SIG-M5 treated with dmso at 0.1 percent for 504 hours (cell line): ENCODE data around the gene TMEM132E.
"Not testable (repeated sequence)": the region's sequence is repeated elsewhere in the genome, so short reads cannot be mapped to it uniquely, and the experiment has no call there.

Experiments used
- DNase-seq: peaks from one replicate; lab custom pipeline; 2025; ENCODE audit not compliant: unreplicated experiment; lab: John Stamatoyannopoulos, UW

The TMEM132E gene, protein sequence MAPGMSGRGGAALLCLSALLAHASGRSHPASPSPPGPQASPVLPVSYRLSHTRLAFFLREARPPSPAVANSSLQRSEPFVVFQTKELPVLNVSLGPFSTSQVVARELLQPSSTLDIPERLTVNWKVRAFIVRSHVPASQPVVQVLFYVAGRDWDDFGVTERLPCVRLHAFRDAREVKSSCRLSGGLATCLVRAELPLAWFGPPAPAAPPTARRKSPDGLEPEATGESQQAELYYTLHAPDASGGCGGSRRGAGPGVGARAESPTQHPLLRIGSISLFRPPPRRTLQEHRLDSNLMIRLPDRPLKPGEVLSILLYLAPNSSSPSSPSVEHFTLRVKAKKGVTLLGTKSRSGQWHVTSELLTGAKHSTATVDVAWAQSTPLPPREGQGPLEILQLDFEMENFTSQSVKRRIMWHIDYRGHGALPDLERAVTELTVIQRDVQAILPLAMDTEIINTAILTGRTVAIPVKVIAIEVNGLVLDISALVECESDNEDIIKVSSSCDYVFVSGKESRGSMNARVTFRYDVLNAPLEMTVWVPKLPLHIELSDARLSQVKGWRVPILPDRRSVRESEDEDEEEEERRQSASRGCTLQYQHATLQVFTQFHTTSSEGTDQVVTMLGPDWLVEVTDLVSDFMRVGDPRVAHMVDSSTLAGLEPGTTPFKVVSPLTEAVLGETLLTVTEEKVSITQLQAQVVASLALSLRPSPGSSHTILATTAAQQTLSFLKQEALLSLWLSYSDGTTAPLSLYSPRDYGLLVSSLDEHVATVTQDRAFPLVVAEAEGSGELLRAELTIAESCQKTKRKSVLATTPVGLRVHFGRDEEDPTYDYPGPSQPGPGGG (N-terminal part only)

DNA sequence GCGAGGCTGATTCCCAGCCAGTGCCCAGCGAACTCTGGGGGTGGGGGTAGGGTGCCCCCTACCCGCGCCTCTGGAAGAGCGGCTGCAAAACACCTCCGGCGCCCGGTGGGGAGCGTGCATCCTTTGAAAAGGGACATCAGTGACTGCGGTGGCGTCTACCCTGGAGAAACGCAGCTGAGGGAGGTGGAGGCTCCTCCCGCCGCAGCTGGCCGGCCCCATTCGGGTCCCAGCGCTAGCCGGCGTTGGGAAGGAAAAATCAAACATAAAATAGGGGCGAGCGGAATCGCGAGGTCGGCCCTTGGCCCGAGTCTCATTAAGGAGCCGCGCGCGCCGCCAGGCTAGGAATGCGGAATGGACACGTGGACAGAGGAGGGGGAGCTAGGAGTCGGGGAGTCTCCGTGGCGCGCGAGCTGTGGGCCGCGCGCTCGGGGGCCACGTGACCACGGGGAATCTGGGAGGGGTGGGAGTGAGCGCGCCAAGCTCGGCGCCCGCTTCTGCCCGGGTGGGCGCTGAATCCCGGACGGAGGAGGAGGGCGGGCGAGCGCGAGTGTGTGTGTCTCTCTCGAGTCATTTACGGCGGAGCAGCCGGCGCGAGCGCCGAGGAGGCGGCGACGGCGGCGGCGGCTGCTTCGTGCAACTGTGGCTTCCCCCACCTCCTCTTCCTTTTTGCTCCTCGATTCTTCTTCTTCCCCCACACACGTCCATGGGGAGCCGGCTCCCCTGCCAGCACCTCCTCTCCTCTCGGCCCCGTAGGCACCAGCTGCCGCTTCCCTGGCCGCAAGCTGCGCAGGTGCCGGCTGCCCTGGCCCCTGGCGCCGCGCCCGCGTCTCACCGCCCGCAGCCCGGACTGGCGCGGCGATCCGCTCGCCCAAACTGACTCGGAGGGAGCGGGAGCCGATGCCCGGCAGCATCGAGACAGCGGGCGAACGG lies at the start of gene TMEM132E:
Gene TMEM132E, plus strand, starts transcription at position 566 of the 930 bp plus-strand sequence. CDS start 1,495 bp downstream, outside the sequence.
- no peak for DNase-seq

DNA sequence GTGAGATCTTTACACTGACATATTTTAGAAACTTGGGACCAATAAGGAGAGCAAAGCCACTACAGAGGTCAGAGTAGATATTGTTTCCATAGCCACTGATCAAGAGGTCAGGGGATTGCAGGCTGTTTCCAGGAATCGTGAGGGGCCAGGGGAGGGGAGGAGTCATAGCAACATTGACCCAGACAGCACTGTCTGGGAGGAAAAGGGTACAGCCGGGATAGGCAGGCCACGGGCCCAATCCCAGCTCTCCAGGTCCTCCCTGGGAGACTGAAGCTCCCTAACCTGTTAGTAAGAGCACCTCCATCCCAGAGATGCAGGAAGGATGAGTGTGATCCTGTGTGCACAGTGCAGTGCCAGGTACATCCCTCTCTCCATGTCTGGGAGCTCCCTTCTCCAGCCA lies 48.5 kb upstream of the TMEM132E start:
- DNase-seq: no peak

DNA sequence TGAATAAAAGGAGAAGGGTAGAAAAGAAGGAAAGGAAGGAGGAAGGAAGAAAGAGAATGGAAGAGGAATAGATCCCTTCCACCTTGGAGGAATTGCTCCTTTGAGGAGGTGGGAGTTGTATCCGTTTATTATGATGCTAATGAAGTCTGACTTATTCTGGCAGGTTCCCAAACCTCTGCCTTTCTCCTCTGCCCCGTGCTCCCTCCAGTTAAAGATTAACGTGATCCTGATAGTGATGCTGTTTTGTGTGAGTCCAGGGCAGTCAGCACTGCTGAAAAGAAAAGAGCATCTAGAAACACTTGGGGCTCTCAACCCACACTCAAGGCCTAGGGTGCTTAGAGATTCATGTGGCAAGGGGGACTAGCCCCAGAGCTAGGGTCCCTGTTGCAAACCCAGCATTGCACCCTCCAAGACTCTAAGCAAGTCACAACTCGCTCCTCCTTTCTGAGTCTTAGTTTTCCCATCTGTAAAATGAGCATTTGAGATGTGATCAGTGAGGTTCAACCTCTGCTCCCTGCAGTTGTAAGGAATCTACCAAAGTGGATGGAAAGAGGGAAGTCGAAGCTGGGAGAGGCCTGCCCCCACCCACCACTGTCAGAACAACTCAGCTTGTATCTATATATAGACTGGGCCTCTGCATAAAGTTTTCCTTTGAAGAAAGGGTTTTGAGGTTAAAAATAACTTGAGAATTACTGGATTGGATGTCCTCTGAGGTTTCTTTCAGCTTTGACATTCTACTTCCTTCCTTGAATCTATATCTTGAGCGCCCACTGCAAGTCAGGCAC lies 46.9 kb upstream of the TMEM132E start:
- no peak for DNase-seq

DNA sequence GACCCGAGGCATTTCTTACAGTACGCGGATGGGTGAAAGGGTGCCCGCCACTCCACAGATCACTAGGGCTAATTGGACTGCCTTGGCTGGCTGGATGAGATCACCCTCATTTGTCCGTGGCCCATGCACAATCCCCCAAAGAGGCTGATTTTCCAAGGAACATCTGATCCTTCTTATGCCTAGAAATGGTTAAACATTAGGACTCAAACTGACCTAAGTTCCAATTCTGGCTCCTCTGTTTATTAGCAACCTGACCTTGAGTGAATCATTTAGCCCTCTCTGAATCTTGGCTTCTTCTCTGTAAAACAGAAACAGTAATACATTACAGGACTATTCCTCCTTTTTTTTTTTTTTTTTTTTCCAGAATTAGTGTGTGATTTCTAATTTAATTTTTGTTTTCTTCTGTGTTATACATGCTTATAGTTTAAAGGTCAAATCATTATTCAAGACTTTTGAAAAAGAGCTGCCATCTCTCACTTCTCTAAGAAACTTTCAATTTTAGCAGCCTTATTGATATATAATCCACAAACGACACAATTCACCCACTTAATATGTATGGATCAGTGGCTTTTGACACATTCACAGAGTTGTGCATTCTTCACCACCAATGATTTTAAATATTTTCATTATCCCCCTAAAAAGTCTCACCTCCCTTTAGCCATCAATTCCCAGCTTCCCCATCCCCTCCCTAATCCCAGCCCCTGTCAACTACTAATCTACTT lies 45.4 kb upstream of the TMEM132E start:
- DNase-seq: no peak

DNA sequence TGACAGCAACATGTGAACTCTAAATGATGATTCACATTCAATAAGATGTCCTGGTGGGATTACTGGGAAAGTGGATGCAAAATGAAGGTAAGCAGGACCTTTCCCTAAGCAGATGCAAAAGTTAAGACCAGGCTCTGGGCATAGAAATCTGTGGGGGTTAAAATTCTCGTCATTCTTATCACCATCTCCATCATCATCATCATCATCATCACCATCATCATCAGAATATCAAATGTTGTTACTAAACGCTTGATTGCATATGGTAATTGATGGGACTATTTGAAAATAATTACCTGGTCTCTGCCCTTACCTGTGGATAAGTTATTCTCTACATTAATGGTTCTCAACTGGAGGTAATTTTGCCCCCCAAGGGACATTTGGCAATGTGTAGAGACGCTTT lies 41.9 kb upstream of the TMEM132E start:
- no peak for DNase-seq

DNA sequence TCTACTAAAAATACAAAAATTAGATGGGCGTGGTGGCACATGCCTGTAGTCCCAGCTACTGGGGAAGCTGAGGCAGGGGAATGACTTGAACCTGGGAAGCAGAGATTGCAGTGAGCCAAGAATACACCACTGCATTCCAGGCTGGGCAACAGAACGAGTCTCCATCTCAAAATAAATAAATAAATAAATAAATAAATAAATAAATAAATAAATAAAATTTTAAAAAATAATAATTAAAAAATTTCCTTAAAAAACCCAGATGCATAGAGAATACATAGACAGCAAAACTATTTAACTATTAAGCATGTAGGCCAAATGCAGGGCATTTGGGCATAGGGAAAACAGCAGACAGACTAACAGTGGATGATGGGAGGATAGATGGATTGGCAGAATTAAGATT lies 40.8 kb upstream of the TMEM132E start:
- DNase-seq: not testable (repeated sequence)

DNA sequence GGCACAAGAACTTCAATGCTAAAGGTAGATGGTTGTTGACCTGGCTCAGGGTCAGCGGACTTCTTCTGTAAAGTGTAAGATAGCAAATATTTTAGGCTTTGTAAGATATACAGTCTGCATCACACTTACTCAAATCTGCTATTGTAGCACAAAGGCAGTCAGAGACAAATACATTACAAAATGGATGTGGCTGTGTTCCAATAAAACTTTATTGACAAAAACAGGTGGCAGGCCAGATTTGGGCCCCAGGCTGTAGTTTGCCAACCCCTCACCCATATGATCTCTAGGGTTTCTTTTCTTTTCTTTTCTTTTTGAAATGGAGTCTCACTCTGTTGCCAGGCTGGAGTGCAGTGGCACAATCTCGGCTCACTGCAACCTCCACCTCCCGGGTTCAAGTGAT lies 39.5 kb upstream of the TMEM132E start:
- no peak for DNase-seq

DNA sequence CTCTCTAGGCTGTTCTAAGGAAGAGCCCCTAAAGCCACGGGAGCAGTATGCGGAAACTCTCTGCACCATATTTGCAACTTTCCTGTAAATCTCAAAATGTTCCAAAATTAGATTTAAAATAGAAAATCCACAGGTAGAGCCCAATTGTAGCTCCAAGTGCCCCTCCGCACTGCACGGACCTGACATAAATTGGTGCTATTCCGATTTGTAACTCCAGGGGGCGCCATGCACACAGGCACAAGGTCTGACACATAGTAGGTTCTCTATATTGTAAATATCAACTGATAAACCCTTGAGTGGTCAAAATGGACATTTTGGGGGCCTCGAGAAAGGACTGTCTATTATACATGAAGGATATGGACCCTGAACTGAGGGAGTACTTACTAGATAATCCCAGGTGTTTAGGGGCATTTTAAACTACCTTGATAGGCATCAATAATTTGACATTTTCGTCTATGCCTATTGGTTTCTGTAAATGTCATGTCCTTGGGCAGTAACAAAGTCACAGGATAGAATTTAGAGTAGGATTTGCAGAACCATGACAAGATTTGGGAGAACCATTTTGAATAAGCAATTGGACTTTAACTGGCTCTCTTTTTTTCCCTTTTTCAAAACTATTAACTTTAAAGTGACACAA lies 36.6 kb upstream of the TMEM132E start:
- no peak for DNase-seq

DNA sequence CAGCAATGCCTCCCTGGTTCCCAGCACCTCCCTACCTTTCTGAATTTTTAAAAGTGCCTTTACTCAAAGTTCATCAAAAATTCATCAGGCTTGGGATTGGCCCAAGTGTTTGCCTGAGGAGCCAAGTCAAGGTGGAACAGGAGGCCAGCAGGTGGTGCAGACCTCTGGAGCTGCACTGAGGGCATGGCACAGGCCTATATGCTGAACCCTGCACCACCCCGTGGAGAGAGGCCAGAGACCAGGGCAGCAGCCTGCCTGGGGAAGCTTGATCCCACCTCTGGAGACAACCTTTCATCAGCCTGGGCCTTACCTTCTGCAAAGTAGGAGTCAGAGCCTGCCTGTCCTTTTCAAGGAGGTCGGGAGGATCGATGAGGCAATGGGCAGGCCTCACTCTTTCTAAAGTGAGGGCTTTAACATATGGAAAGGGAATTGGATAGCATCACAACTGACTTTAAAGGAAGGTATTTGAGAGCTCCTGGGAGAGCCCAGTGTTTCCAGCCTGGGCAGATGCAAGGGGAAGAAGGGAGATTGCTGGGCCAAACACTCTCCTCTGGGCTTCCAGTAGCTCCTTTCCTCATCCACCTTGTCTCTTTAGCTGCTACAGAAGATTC lies 31.8 kb upstream of the TMEM132E start:
- no peak for DNase-seq

DNA sequence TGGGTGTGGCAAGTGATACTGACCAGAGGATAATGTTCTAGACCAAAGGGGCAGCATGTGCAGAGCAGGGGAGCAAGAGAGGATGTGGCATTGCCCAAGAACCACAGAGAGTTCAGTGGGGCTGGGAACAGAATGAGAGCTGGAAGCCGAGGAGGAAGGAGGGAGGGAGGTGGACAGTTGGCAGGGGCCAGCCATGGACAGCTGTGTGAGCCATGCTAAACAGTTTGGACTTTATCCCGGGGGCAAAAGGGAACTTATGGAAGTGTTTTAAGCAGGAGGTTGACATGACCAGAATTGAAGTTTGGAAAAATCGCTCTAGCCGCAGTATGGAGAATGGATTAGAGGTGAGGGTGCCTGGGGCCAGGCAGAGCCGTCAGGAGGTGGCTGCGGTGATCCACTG lies 29.4 kb upstream of the TMEM132E start:
- DNase-seq: no peak

DNA sequence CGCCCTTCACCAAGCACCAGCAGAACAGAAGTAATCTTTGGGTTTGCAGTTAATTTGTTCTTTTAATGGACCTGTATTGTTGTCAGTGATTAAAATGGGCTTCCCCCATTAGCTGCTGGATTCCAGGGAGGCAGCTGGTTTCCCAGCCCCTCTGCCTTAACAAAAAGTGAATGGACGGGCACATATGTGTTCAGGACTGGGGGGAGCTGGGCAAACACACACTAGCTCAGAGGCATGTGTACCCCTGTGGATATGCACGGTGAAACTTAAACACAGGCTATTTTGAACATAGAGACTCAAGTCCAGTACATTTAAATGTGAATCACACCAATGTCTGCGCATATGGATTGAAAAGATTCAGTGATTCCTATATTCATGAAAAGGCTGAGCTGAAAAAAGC lies 25.5 kb upstream of the TMEM132E start:
- DNase-seq: no peak

DNA sequence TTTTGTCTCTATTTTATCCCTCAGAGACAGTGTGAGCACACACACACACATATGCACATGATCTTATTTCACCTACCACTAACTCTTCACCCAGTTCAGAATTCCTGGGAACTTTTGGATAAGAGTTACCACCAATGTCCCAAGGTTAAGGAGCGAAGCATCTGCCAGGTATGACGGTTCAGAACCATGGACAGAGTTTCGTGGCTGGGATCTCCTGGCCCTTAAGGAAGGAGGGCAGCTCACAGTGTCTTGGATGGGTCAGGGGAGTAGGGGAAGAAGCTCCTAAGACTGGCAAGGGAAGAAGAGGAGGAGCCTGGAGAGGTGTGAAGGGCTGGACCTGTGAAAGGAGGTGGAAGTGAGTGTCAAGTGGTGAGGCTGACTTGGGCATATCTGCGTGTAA lies 23.0 kb upstream of the TMEM132E start:
- no peak for DNase-seq

DNA sequence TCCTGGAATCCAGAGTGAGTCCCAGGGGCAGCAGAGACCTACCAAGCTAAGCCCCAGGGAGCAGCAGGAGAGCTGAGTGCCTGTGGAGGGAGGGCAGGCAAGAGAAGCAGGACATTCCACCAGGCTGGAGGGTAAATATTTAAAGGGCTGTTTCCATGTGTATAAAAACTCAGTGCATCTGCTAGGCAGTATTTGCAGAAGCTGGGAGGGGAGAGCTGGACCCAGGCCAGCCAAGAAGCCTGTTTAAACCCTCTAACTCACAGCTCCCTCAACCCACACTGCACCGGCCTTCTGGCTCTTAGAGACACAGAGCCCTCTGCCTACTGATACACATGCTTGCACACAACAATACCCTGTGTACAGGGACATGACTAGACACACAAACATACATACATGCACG lies 22.5 kb upstream of the TMEM132E start:
- no peak for DNase-seq

DNA sequence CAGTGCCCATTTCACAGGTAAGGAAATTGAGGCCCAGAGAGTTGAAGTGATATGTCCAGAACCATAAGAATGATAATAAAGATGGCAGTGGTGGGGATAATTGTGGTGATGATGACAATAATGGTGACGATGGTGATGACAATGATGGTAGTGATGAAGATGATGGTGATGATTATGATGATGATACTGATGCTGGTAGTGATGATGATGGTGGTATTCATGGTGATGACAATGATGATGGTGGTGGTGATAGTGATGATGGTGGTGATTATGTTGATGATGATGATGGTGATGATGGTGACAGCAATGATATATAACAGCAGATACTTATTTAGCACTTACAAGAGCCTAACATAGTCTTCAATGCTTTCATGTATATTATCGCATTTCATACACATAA lies 18.1 kb upstream of the TMEM132E start:
- no peak for DNase-seq

DNA sequence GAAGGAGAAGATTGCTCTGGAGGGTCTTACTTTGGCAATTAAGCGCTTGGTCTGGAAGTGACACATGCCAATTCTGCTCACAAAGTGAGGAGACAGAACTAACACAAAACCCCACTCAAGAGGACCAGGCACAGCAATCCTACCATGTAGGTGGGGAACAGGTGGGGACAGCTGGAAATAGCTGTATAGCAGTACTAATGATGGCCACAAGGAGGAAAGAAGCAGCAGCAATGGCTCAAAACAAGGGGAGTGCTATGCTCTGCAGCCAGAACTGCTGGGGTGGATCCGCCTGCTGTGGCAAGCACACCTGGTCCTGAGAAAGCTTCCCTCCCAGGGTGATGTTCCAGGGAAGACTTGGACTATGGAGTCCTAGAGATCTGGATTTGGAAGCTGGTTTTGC lies 17.0 kb upstream of the TMEM132E start:
- DNase-seq: no peak

DNA sequence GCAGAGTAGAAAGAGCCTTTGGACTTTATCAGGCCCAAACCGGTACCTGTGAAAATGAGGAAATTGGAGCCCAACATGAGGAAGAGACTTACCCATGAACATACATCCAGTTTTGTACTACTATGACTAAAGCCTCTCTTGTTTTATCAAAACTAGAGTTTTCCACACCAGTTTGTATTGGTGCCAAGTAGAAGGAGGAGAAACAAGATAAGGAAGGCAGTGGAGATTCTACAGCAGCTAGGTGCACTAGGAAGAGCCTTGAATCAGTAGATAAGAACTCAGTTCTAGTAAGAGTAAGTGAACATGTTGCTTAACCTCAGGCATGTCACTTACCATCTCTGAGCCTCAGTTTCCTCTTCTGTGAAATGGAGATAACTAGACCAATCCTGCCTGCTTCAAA lies 13.7 kb upstream of the TMEM132E start:
- no peak for DNase-seq

DNA sequence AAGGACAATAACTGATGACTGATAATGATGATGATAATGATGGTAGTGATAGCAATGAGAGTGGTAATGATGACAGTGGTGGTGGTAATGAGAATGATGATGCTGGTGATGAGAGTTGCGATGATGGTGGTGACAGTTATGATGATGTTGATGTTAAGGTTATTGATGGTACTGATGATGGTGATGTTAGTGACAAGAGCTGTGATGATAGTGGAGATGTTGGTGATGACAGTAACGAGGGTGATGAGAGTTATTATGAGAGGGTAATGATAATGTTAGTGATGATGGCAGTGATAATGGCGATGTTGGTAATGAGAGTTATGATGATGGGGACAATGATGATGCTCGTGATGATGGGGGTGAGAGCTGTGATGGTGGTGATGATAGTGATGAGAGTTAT lies 13.2 kb upstream of the TMEM132E start:
- DNase-seq: no peak

DNA sequence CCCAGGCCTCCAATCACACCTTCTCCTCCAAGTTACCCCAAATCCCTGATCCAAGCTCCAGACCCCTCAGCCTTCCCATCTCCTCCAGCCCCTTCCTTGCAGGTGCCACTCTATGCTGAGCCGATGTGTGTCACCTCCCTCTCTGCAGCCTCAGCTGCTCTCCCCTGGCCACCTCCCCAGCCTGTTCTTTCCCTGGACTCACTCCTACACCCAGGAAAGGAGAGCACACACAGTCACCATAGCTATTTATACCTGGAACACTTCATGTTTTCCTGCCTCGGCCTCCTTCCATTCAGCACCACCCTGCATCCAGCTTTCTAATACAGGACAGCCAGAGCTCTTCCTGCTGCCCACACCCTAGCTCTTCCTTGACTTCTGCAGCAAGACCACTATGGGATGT lies 12.5 kb upstream of the TMEM132E start:
- no peak for DNase-seq
